GM10266 (cell line): ENCODE results near the gene RSBN1L.
"Not testable (repeated sequence)": the region's sequence is repeated elsewhere in the genome, so short reads cannot be mapped to it uniquely, and the experiment has no call there.

Experiments
- DNase-seq: peaks from one replicate; pipeline ENCODE4 v3.0.0; 2012; ENCODE audit errors: extremely low spot score
- TF ChIP-seq, protein P1 (sequence below): IDR thresholded peaks from 2 replicates; pipeline ENCODE4 v1.5.1; 2012; ENCODE audit warnings: mild to moderate bottlenecking, low read depth; ENCODE audit not compliant: control insufficient read depth, insufficient read depth; ENCODE audit errors: missing control alignments

Gene RSBN1L

DNA sequence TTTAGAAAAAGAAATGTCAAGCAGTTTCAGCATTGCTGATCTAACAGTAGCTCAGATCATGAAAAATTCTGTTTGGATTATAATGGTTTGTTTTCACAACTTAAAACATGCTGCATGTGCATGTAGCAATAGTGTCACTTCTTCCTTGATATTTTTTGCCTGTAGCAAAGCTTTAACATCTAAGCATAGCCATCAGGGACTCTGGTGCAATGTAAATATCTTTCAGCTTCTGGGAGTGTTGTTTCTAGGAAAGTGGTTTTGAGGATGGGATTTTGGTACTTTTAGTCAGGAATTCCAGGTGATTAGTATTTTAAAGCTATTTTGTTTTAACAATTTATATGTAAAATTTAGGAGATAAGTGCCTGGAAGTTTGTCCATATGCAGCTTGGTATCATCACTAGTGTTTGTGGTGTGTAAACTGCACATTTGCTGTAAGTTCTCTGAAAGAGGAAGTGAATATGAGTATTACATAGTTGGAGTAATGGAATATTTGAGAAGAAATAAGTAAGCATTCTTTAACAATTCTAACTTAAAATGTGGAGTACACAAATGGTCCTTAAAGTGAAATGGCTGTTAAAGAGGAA, 1.9 kb downstream of the RSBN1L start:
- TF ChIP-seq, protein P1, sequence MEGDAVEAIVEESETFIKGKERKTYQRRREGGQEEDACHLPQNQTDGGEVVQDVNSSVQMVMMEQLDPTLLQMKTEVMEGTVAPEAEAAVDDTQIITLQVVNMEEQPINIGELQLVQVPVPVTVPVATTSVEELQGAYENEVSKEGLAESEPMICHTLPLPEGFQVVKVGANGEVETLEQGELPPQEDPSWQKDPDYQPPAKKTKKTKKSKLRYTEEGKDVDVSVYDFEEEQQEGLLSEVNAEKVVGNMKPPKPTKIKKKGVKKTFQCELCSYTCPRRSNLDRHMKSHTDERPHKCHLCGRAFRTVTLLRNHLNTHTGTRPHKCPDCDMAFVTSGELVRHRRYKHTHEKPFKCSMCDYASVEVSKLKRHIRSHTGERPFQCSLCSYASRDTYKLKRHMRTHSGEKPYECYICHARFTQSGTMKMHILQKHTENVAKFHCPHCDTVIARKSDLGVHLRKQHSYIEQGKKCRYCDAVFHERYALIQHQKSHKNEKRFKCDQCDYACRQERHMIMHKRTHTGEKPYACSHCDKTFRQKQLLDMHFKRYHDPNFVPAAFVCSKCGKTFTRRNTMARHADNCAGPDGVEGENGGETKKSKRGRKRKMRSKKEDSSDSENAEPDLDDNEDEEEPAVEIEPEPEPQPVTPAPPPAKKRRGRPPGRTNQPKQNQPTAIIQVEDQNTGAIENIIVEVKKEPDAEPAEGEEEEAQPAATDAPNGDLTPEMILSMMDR = no peak
- no peak for DNase-seq

DNA sequence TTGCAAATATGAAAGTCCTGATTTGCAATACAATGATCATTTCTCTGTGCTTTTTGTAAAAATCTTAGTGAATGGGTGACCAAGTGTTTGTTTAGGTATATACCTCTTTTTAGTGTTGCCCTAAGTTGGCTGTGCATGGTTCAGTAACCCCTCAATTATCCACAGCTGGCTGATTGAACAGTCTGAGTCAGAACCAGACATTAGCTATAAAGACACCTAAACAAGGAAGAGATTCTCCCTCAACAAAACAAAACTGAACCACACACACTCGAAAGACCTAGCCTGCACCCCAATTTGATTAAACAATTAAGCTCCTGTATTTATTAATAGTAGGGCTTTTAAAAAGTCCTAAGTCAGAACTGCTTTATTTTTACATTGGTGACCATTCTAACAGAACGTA, 2.8 kb downstream of the RSBN1L start:
- TF ChIP-seq, protein P1 = no peak
- DNase-seq = peak; percentile 62

DNA sequence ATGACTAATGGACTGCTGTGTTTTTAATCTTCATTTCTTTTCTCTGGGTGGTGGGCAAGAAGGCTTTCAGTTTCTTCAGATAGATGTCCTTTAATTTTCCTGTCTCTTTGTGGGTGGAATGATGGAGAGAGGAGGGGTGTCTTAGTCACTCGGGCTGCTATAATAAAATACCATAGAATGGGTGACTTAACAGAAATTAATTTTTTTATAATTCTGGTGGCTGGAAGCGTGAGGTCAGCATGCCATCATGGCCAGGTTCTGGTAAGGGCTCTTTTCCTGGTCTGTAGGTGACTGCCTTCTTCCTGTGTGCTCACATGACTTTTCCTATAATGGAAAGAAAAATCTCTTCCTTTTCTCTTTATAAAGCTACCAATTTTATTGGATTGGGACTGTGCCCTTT, 6.3 kb downstream of the RSBN1L start:
- TF ChIP-seq, protein P1 = no peak
- no peak for DNase-seq

DNA sequence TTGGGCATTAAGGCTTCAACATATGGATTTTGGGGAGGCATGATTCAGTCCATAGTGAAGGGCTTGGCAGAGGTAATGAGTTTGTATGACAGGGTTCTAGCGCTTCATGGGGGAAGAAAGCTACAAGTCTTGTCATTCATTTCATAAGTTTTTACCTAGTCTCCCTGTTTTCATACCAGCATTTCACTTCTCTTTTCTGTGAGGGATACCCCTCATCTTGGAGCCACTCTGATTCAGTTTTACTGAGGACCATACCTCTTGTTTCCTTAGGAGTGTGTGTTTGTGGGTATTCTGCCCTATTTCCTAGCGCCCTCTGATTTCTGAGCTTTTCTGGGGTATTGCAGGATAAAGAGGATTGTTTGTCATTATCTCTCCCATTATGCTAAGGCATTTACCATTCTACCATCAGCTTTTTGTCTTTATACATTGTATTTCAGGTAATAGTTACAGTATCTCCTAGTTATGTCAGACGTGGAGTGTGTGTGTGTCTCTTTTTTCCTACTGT, 6.8 kb downstream of the RSBN1L start:
- DNase-seq = no peak
- TF ChIP-seq, protein P1 = no peak

DNA sequence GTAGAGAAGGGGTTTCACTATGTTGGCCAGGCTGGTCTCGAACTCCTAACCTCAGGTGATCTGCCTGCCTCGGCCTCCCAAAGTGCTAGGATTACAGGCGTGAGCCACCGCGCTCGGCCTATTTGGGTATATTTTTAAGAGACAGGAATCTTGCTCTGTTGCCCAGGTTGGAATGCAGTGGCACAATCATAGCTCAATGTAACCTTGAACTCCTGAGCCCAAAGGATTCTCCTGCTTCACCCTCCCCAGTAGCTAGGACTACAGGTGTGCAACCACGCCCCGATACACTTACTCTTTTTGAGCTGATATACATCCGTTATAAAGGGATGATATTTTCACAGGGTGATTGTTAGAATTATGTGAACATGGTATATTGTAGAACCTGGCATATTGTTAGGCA, 7.4 kb downstream of the RSBN1L start:
- not testable (repeated sequence) for DNase-seq

DNA sequence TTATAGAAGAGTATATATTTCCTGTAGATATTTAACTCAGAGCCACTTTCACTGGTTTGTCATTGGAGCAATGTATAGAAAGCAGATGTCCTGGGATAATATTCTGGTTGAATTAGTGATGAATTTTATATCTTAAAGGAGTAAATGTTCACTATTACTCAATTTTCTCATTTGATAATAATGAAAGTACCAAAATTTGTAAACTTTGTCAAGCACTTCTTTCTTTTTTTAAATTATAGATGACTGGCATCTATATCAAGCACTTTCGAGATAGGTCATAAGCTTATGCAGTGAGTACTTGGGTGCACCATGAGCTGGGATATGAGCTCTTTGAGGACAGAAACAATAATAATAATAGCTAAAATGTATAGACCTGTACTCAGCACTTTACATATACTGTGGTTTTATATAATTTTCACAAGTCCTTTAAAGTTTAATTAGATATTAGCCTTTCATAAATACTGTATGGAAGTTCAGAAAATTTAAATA, 11.3 kb downstream of the RSBN1L start:
- TF ChIP-seq, protein P1 = no peak
- DNase-seq = no peak

DNA sequence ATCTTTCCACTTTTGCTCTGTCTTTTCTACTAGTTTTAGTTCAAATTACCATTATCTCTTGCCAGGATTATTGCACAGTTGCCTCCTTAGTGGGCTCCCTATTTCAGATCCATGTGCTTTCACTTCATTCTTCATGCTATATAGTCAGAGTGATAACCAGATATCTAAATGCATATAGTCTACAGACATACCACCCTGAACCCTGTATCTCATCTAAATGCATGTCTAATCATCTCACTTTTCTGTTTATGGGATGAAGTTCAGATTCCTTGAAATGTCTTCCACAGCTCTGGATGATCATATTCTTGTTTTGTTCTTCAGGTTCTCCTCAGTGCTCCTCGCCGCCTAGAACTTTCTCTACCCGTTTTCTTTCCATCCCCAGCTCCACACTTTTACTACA, 13.8 kb downstream of the RSBN1L start:
- TF ChIP-seq, protein P1 = no peak
- DNase-seq = no peak

DNA sequence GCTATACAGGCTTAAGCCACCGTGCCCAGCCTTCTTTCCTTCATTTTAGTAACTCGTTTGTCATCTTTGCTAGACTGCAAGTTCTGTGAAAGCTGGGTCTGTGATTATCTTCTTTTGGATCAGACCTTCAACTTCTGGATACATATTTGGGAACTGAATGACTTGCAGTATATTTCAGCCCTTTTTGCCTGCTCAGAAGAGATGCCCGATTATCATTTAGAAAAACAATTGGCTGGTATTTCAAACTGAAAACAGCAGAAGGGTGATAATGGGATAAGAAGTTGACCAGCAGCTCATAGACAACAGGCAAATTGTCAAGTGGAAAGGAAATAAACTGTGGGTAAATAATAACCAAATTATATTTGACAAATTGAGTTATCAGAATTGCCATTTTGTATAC, 14.6 kb downstream of the RSBN1L start:
- DNase-seq = no peak
- TF ChIP-seq, protein P1 = no peak
